Fibroblast of skin of right quadriceps (primary cell): ENCODE data around the gene CLDND2.
A peak's percentile ranks its signal among the peaks of the same experiment; 100 is the strongest.

Source experiments
- DNase-seq: peaks from one replicate; pipeline ENCODE4 v3.0.0-alpha.2; 2013

CLDND2 gene

DNA sequence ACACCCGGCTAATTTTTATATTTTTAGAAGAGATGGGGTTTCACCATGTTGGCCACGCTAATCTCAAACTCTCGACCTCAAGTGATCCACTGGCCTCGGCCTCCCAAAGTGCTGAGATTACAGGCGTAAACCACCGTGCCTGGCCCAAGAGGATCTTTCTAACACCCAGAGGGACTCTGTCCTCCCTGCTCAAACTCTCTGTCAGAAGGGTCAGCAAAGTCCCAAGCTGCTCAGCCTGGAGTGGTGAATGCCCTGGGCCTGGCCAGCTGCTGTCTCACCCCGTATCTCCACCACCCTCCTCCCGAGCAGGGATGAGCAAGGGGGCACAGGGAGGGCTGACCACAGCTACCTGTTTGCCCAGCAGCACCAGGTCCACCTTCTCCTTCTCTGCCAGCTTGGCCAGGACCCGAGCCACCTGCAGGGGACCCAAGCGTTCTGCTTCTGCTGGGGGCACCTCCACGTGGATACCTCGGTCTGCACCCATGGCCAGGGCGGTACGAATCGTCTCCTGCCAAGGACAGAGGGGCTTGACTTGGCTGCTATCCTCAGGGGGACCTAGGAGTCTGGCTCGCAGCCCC lies 15.9 kb downstream of the CLDND2 start:
- DNase-seq, result no peak

DNA sequence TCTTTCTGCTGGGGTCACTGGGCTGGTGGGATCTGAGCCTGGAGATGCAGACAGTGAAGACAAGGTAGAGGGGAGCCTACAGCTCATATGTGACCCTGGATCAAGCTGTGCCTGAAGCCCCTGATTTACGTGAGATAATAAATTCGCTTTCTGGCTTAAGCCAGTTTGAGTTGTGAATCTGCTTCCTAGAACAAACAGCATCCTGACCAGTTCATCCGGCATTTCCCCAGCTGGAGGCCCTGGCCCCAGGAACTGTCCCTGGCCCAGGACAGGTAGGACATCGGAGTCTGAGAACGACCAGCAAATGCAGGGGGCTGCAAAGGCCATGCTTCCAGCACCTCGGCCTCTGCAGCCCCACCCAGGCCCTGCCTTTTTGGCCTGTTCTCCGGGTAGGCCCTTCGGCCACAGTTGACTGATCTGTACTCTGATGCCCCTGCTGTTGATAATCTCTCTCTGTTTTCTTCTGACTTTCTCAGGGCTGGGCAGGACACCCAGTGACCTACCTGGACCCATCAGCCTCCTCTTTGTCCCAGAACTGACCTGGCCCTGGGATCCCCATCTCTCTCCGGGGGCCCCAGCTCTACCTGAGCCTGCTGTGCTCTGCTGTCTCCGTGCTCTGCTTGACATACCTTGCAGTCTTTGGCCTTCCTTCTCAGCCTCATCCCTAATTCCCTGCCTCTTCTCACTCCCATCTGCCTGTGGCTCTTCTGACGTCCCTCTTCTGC lies 17.4 kb downstream of the CLDND2 start:
- no peak for DNase-seq

DNA sequence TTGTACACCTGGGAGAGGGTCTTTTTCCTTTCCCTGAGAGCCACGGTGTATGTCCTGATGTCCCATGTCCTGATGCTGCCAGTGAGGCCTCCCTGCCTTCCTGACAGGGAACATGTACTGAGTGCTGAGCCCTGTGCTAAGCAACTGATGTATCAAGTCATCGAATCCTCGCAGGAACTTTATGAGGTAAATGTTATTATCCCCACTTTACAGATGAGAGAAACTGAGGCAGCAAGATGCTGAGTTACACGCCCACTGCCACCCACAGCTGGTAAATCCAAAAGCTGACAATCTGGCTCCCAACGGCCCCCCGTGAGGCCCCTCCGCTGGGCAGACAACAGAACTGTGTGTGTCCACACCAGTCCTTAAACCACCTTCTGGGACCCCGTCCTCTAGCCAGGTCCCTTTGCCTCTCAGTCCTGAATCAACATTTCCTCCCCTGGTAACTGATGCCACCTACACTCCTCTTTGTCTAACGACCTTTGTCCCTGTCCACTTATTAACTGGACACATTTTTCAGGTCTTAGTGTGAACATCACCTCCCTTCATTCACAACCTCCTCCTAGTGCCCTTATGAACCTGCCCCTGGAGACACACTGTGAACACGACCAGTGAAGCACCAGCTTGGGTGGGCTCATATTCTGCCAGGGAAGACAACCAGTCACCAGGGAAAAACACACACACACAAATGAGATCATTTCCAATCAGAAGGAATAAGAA lies 21.4 kb downstream of the CLDND2 start:
- DNase-seq, result no peak

DNA sequence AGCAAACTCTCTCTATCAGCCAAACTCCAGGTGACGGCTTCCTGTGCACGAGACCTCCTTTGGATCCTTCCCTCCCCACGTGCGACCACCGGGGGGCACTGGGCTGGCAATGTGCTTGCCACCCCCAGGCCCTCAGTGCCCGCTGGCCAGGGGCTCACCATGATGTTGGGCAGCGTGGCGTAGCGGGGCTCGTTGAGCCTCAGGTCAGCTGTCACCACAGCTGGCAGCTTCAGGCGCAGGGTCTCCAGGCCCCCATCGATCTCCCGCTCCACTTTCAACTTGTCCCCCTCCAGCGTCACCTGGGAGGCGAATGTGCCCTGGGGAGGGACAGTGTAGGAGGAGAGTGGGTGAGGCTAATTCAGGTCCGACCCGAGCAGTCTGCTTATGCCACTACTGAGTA lies 22.1 kb downstream of the CLDND2 start:
- DNase-seq, result no peak

DNA sequence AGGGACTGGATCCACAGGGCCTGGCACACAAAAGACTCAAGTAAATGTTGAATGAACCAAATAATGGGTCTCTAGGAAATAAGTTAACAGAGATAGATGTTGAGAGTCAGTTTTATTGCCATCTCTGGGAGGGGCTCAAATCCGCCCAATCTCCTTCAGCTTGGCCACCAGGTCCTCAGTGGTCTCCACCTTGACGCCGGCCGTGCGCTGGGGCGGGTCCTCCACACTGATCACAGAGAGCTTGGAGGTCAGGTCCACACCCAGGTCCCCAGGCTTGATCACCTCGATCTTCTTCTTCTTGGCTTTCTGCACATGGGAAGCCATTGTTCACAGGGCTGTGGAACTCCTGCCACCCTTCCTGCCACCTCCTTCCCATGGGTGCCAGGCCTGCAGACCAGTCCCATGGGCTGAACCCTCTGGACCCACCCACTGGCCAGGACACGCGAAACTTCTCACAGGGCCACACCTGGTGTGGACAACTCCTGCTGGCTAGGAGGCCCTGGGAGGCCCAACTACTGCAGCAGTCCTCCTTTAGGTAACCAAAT lies 23.7 kb downstream of the CLDND2 start:
- no peak for DNase-seq

DNA sequence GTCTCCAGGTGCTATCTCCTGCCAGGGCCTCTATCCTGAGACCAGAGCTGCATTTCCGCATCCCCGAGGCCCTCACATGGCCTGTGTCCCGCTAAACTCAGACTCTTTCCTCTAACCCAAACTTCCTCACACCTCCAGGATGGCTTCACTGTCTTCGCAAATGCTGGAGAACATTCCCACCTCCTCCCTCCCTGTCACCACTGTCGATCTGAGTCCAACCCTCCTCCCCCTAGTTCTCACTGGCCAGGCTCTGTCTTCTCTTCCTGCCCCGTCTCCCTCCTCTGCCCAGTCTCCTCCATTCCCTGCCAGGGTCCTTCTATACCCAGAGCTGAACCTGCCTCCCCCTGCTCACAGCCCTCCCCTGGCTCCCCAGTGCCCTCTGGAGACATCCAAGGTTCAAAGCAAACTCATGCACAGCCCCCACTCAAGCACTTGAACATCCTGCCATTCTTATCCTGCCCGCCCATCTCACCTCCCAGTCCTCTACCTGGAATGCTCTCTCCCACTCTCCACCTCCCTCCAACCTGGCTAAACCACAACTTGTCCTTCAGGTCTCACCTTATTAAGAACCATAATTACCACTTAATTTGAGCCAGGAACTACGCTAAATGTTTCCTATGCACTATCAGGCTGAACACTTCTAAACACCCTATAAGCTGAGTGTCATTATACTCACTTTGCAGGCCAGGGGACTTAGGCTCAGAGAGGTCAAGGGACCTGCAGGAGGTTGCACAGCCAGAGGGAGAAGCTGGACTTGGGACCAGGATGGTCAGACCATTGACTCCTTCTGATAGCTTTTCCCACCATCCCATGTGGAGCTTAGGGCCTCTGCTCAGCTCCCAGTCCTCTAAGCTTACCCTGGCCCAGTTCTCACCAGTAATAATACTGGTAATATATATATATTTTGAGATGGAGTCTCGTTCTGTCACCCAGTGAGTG lies 25.9 kb downstream of the CLDND2 start:
- DNase-seq, result no peak

DNA sequence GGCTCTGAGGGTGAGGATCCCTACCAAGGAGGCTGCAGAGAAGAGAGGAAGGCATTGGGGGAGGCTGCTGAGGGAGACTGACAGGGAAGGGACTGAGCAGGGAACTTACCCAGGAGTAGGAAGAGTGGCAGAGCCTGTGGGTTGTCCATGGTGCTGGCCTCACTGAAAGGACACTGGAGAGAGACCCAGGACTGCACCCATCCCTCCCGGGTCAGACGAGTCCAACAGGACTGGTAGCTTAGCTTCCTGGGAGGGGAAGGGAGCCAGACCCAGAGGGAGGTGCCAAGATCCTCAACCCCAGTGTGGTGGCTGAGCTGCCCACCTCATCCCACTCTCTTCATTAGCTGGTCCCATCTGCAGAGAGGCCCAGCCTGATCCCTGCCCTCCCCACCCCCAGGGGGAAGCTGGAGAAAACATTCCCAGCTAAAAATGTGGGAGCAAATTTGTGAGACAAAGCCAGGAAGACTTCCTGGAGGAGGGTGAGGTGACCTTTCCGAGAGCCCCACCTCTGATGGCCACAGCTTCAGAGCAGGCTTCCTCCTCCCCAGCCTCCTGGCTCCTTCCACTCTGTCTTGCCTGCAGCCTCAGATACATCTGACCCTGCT lies 26.7 kb downstream of the CLDND2 start, which contains the start of gene VSIG10L:
Gene VSIG10L (minus strand): TSS at position 164 of the 605 bp plus-strand sequence. CDS start 15 bp downstream, at position 149.
- DNase-seq, result no peak

DNA sequence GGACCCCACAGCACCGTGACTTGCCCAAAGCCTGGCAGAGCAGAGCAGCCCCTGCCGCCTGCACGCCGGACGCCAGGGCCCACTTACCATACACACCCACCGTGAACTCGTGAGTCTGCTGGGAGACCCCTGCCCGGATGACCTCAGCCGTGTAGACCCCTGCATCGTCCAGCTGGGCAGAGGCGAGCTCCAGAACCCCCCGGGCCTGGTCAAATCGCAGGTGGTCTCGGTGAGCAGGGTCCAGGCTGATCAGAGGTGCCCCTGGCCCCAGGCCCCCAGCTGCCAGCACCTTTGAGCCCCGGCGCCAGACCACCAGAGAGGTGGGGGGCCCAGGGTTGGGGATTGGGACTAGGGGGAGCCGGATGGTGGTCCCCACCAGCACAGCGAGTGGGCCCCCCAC lies 27.7 kb downstream of the CLDND2 start:
- DNase-seq, result no peak

DNA sequence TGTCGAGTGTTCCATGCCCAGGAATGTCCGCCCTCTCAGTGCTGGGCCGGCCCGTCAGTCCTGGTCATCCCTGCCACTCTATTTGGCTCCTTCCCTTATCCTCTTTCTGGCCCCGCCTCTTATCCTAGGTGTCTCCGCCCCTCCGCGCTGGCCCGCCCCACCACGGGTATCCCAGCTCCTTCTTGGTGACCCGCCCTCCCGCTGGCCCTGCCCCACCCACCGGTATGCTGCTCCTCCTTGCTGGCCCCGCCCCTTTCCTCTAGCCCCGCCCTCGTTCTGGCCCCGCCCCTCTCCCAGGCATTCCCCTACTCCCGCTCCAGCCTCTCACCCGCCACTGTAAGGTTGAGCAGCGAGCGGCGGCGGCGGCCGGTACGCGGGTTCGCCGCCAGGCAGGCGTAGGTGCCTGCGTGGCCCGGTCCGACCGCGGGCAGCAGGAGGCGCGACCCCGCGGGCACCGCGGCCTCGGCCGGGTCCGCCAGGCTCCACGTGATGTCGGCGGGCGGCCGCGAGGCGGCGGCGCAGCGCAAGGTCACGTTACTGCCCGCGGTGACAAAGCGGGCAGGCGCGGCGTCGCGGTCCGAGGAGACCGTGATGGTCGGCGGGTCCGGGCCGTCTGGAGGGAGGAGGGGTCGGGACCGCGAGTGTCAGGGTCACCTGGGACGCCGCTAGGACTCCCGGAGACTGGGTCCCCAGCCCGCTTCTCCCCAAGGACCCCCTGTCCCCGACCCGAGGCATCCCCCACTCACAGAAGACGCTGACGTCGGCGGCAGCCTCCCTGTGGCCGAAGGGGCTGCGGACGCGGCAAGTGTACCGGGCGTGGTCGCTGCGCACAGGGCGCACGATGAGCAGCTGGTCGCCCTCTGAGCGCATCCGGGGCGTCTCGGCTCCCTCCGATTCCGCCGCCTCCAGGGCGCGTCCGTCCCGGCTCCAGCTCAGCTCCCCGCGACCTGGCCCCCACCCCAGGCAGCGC lies 28.8 kb downstream of the CLDND2 start:
- peak; percentile 95 for DNase-seq

DNA sequence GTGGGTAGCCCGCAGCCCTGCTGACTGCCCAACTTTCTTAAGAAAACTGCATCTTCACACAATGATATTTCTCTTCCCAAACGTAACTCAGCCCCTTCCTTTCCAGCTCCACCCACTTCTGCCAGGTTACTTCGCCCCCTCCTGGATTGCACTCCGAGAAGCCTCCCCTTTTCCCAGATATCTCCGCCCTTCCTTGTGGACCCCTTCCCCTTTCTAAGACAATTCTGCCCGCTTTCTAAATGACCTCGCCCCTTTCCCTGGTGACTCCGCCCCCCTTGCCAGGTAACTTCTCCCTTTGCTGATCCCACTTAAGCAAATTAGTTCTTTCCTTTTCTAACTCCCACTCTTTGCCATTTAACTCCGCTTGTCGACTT lies 29.5 kb downstream of the CLDND2 start:
- no peak for DNase-seq

DNA sequence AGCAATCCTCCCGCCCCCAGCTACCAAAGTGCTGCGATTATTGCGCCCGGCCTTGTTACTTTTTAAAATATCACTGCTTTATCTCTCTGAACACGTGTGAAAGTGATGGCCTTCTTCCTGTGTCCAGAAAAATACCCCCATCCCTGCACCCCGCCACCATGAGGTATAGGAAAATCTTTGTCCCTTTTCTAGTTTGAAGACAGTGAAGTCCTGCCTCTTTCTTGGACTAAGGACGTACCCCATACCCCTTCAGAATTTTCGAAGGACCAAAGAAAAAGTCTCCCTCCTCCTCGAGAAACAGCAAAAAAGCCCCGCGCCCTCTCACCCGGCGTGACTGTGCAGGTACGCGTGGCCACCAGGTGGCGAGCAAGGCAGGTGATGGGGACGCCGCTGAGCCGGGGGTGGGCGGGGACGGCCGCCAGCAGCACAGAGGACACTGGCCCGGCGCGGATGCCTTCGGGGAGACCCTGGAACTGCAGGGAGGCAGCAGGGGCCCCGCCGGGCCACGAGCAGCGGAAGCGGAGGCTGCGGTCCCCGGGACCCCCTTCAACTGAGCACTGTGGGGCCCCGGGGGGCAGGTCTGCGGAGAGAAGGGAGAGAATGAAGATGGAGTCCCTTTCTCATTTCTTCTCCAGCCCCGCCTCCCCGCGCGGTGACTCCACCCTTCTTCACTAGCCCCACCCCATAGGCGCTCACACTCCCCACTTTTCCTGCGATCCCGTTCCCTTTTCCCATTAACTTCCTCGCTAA lies 30.1 kb downstream of the CLDND2 start:
- DNase-seq, result peak; percentile 61

DNA sequence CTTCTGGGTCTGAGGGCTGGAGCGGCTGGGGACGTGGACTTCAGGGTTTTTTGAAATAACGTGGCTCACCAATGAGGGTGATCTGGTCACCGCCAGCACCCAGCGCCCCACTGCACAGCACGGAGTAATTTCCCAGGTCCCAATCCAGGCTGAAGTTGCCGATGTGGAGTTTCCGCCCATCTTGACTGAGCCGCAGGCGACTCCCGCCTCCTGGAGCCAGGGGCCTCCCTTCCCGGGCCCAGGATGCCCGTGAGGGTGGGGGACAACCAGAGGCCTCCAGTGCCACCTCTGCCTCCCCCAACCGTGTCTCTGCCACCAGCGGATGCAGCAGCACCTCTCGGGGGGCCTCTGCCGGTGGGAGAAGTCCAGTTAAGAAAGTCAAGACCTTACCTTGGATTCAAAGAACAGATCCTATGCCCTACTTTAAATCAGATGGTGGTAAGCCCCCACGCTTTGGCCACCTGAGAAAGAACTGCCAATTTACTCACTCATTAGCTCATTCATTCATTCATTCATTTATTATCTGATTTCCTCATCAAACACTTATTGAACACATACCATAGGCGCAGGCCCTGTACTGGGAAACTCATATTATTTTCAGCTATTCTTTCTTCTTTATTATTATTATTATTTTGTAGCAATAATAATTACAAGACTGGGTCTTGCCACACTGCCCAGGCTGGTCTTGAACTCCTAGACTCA lies 30.8 kb downstream of the CLDND2 start:
- DNase-seq, result no peak

DNA sequence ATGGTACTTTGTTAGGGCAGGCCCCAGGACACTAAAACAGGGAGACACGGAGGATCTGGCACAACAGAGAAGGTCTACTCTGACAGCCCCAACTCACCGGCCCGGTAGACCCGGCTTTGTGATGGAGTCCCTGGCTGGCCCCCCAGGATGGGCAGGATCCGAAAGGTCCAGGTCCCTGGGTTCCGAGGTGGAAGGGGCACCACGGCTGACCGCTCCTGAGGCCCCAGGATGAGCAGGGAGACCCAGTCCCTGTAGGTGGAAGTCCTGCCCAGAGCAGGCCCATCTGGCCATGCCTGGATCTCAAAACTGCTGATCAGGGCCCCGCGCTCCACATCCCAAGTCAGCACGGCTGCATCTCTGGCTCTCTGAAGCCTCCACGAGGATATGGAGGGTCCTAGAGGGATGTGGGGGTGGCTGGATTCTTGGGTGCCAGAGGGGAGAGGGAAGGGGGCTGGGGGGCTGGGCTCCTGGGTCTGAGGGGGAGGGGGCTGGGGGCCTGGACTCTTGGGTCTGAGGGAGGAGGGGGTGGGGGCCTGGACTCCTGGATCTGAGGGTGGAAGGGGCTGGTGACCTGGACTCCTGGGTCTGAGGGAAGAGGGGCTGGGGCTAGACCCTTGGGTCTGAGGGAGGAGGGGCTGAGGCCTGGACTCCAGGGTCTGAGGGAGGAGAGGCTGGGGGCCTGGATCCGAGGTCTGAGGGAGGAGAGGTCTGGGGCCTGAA lies 31.5 kb downstream of the CLDND2 start:
- DNase-seq, result no peak

DNA sequence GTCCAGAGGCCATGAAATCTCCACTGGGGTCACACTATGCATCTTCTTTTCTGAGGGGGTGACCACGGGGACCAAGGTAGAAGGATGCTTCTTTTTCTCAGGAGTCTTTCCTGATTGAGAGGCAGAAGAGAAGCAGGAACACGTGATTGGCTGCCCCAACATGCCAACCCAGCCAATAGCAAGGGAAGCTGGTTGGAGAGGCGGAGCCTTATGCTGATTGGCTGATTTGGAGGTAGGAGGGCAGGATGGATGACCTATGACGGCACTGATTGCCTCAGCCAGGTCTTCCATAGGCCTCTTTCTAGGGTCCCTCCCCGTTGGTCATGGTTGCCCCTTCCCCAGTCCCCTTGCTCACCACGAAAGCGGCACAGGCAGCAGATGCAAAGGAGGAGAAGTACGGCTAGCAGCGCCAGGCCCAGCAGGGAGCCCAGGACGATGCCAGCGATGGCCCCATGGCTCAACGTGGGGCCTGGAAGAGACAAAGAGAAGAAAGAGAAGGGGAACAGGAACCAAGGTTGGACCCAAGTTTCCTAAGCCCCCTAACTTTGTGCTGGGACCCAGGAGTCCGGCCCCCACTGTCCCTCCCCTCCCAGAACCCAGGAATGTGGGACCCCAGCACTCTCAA lies 34.9 kb downstream of the CLDND2 start:
- DNase-seq, result no peak

DNA sequence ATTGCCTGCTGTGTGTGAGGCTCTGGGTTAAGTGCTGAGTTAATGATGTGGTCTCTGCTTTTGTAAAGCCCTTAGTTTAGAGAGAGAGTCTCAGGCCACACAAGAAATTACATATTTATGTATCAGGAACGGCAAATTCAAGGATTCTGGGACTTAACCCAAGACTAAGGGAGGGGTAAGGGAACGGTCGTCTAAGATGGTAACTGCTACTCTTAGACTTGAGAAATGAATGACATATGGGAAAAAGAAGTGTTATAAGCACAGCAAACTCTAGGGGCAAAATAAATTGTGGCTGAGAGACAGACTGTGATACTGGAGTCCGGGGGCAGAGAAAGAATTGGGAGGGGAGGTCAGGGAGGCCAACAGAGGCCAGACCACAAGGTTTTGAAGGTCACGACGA lies 37.1 kb downstream of the CLDND2 start:
- DNase-seq, result no peak

DNA sequence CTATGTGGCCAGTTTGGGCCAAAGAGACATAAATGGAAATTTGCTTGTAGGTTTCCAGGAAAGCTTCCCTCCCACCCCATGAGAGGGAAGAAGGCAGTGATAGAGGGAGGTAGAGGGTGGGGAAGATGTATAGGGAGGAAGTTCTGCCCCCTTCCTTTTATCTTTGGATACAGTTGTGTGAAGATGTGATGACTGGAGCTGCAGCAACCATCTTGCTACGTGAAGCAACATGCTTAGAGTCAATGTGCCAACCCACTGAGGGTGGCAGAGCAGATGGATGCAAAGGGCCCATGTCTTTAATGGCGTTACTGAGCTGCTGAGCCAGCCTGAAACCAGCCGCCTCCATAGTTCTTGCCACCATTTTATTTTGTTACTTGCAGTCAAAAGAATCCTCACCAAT lies 37.6 kb downstream of the CLDND2 start:
- DNase-seq, result no peak

DNA sequence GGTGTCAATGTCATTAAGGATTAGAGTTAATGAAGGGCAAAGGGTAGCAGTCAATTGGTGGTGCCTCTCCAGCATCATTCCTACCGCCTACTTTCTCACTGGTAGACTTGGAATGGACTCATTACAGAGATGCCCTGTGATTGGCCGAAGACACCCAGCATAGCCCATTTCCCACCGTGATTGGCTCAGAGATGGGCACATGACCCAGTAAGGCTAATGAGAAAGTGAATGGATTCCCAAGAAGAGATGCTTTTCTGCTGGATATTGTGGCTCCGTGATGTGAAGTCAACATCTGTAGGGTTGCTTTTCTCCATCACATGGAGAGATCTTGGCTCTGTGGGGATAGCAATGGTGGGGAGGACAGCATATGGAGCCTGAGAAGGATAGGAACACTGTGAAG lies 38.4 kb downstream of the CLDND2 start:
- no peak for DNase-seq

DNA sequence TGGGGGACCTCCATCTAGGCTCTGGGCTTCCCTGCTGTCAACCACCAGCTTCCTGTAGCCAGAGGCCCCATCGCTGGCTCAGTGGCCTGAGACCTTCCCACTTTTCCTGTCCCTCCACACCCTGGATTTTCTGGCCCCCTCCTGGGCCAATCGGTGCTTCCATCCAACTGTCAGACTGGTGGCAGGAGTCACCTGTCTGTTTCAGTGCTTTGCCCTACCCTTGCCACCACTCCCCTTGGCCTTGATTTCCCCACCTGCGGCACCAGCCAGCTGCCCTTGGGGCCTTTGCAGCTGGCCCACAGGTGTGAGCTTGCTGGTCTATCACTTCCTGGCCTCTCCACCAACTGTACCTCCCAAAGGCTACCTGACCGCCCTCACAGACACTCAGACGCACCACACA lies 39.4 kb downstream of the CLDND2 start:
- DNase-seq, result no peak
